Neural cell (in vitro differentiated cells): ENCODE data around the gene ANO5. TPM values are rescaled to one million over a fixed set of nuclear protein-coding genes. Genes with fewer than 3 reads are reported as not detected.

Experiments used
- H2AFZ ChIP-seq: fragments of 200-600, 300-800 bp; sonication (generic), shearing (Covaris generic); 2 replicates; pipeline ENCODE4 v1.6.0; 2014; ENCODE audit warnings: low read depth, mild to moderate bottlenecking, antibody characterized with exemption, low read length, moderate library complexity
- H3F3A ChIP-seq: fragments of 200-600 bp; shearing (Covaris generic); 2 replicates; pipeline ENCODE4 v1.6.1; 2016; ENCODE audit warnings: mild to moderate bottlenecking, moderate library complexity, mixed read lengths, antibody characterized with exemption, low read length; ENCODE audit not compliant: insufficient read depth, poor library complexity, severe bottlenecking
- H3K27ac ChIP-seq: fragments of 200-600, 300-800 bp; sonication (generic), shearing (Covaris generic); 2 replicates; pipeline ENCODE4 v1.5.1; 2014; ENCODE audit warnings: mild to moderate bottlenecking, low read length, moderate library complexity
- H3K27me3 ChIP-seq: fragments of 300-800, 200-600 bp; sonication (generic), shearing (Covaris generic); 2 replicates; pipeline ENCODE4 v1.6.0; 2014; ENCODE audit warnings: mild to moderate bottlenecking, low read depth, low read length, moderate library complexity; ENCODE audit not compliant: insufficient read depth
- H3K36me3 ChIP-seq: fragments of 300-800, 200-600 bp; sonication (generic), shearing (Covaris generic); 2 replicates; pipeline ENCODE4 v1.5.1; 2014; ENCODE audit warnings: mild to moderate bottlenecking, antibody characterized with exemption, low read length, moderate library complexity; ENCODE audit not compliant: insufficient read depth
- H3K4me2 ChIP-seq: fragments of 300-800, 200-600 bp; sonication (generic), shearing (Covaris generic); 2 replicates; pipeline ENCODE4 v1.6.0; 2014; ENCODE audit warnings: mild to moderate bottlenecking, low read length
- H3K4me3 ChIP-seq: fragments of 300-800, 200-600 bp; sonication (generic), shearing (Covaris generic); 2 replicates; pipeline ENCODE4 v1.5.1; 2014; ENCODE audit warnings: mild to moderate bottlenecking, low read length, moderate library complexity
- H3K79me2 ChIP-seq: fragments of 200-600 bp; shearing (Covaris generic); replicated peaks from 2 replicates; pipeline ENCODE4 v1.6.0; 2014; ENCODE audit warnings: mild to moderate bottlenecking, low read length, moderate library complexity; ENCODE audit not compliant: insufficient read depth
- H3K9ac ChIP-seq: fragments of 300-800, 200-600 bp; sonication (generic), shearing (Covaris generic); 2 replicates; pipeline ENCODE4 v1.6.1; 2016; ENCODE audit warnings: mild to moderate bottlenecking, low read length, mixed read lengths
- H3K9me2 ChIP-seq: fragments of 200-600 bp; shearing (Covaris generic); 2 replicates; pipeline ENCODE4 v1.6.1; 2016; ENCODE audit warnings: mild to moderate bottlenecking, low read length, mixed read lengths; ENCODE audit not compliant: insufficient read depth
- H3K9me3 ChIP-seq: fragments of 200-600, 300-800 bp; sonication (generic), shearing (Covaris generic); 2 replicates; pipeline ENCODE4 v1.6.1; 2016; ENCODE audit warnings: mild to moderate bottlenecking, mixed run types, low read length, moderate library complexity, mixed read lengths
- H4K20me1 ChIP-seq: fragments of 200-600 bp; shearing (Covaris generic); 2 replicates; pipeline ENCODE4 v1.6.1; 2016; ENCODE audit warnings: mild to moderate bottlenecking, mixed run types; ENCODE audit not compliant: insufficient read depth
- EP300 ChIP-seq: fragments of 450-650 bp; conservative IDR thresholded peaks from 2 replicates; pipeline ENCODE4 v1.6.1; 2014; ENCODE audit warnings: antibody characterized with exemption, mild to moderate bottlenecking, moderate library complexity; ENCODE audit not compliant: poor library complexity, severe bottlenecking
- EZH2 ChIP-seq: fragments of 200-600, 300-800 bp; shearing (Covaris generic), sonication (generic); IDR thresholded peaks from 2 replicates; pipeline ENCODE4 v1.6.1; 2014; ENCODE audit warnings: antibody characterized with exemption, low read length, borderline replicate concordance, mild to moderate bottlenecking; ENCODE audit not compliant: insufficient read depth, poor library complexity, severe bottlenecking
- MXI1 ChIP-seq: fragments of 450-650 bp; conservative IDR thresholded peaks from 2 replicates; pipeline ENCODE4 v1.6.1; 2014; ENCODE audit warnings: antibody characterized with exemption, mild to moderate bottlenecking; ENCODE audit not compliant: poor library complexity, severe bottlenecking
- POLR2AphosphoS5 ChIP-seq: IDR thresholded peaks from 2 replicates; pipeline ENCODE4 v1.6.1; 2012
- RAD21 ChIP-seq: fragments of 450-650 bp; conservative IDR thresholded peaks from 2 replicates; pipeline ENCODE4 v1.6.1; 2014; ENCODE audit warnings: antibody characterized with exemption, mild to moderate bottlenecking, moderate library complexity
- SMC3 ChIP-seq: fragments of 450-650 bp; conservative IDR thresholded peaks from 2 replicates; pipeline ENCODE4 v1.6.1; 2014; ENCODE audit warnings: antibody characterized with exemption, mild to moderate bottlenecking, moderate library complexity; ENCODE audit not compliant: poor library complexity
- TAF1 ChIP-seq: IDR thresholded peaks from 2 replicates; pipeline ENCODE4 v1.6.1; 2012; ENCODE audit warnings: low read depth
- polyA plus RNA-seq: library from polyadenylated mRNA; depleted of rRNA; stranded (reverse); fragments of >200 nt; gene quantifications from 2 replicates; pipeline ENCODE4 v1.2.3, GENCODE V29; 2014
- TF ChIP-seq, protein P1 (sequence below): IDR thresholded peaks from 2 replicates; pipeline ENCODE4 v1.6.1; 2012; ENCODE audit warnings: borderline replicate concordance
- TF ChIP-seq, protein P2 (sequence below): fragments of 450-650 bp; IDR thresholded peaks from 2 replicates; pipeline ENCODE4 v1.5.1; 2014; ENCODE audit warnings: antibody characterized with exemption, mild to moderate bottlenecking, moderate library complexity; ENCODE audit not compliant: poor library complexity, severe bottlenecking

Gene ANO5
- polyA plus RNA-seq, 1 donor from 2014 or later = 3.6 TPM

DNA sequence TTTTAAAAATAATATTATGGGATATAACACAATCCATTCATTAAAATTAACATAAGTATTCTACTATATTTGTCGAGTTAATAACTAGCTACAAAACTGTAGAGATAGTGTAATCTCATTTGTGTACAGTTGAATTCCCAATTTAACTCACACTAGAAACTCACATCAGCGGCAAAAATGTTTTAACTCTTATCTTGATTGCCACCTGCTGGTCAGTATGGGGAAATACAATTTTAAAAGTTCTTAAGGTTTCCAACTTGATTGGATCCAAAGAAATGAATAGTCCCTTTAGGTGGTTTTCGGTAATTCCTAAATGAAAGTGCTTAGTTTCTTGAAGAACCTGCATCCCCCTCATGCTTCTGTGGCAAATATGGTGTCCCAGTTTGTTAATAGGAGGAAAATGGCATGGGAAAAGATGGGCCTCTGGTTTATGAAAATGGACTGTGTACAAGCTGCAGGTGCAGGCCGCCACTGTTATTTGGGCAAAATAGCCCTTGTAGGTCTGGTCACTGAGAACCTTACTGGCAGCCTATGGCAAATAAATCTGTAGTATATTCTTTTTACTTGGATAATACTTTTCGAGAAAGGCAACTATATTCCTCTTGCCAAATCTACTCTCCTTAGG, 111.6 kb downstream of the ANO5 start:
- no peak overlapping the region for H3K4me2 ChIP-seq
- H3F3A ChIP-seq = no peaks in the 10 kb centered on the region
- H3K27ac ChIP-seq = no peak overlapping the region
- TF ChIP-seq, protein P1, sequence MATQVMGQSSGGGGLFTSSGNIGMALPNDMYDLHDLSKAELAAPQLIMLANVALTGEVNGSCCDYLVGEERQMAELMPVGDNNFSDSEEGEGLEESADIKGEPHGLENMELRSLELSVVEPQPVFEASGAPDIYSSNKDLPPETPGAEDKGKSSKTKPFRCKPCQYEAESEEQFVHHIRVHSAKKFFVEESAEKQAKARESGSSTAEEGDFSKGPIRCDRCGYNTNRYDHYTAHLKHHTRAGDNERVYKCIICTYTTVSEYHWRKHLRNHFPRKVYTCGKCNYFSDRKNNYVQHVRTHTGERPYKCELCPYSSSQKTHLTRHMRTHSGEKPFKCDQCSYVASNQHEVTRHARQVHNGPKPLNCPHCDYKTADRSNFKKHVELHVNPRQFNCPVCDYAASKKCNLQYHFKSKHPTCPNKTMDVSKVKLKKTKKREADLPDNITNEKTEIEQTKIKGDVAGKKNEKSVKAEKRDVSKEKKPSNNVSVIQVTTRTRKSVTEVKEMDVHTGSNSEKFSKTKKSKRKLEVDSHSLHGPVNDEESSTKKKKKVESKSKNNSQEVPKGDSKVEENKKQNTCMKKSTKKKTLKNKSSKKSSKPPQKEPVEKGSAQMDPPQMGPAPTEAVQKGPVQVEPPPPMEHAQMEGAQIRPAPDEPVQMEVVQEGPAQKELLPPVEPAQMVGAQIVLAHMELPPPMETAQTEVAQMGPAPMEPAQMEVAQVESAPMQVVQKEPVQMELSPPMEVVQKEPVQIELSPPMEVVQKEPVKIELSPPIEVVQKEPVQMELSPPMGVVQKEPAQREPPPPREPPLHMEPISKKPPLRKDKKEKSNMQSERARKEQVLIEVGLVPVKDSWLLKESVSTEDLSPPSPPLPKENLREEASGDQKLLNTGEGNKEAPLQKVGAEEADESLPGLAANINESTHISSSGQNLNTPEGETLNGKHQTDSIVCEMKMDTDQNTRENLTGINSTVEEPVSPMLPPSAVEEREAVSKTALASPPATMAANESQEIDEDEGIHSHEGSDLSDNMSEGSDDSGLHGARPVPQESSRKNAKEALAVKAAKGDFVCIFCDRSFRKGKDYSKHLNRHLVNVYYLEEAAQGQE = no peak
- TF ChIP-seq EZH2 (no peak), EP300 (no peak), POLR2AphosphoS5 (no peak), TAF1 (no peak), MXI1 (no peak), SMC3 (peak; percentile 80), RAD21 (peak; percentile 73)
- TF ChIP-seq, protein P2, sequence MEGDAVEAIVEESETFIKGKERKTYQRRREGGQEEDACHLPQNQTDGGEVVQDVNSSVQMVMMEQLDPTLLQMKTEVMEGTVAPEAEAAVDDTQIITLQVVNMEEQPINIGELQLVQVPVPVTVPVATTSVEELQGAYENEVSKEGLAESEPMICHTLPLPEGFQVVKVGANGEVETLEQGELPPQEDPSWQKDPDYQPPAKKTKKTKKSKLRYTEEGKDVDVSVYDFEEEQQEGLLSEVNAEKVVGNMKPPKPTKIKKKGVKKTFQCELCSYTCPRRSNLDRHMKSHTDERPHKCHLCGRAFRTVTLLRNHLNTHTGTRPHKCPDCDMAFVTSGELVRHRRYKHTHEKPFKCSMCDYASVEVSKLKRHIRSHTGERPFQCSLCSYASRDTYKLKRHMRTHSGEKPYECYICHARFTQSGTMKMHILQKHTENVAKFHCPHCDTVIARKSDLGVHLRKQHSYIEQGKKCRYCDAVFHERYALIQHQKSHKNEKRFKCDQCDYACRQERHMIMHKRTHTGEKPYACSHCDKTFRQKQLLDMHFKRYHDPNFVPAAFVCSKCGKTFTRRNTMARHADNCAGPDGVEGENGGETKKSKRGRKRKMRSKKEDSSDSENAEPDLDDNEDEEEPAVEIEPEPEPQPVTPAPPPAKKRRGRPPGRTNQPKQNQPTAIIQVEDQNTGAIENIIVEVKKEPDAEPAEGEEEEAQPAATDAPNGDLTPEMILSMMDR = peak; percentile 74
- H3K4me3 ChIP-seq = no peak overlapping the region
- H3K9ac ChIP-seq = no peak overlapping the region
- H3K9me3 ChIP-seq = no peaks in the 10 kb centered on the region
- no peaks in the 10 kb centered on the region for H4K20me1 ChIP-seq
- no peak overlapping the region for H2AFZ ChIP-seq
- H3K9me2 ChIP-seq = no peaks in the 10 kb centered on the region
- H3K36me3 ChIP-seq = no peaks in the 10 kb centered on the region
- H3K79me2 ChIP-seq = no peaks in the 10 kb centered on the region
- no peaks in the 10 kb centered on the region for H3K27me3 ChIP-seq

DNA sequence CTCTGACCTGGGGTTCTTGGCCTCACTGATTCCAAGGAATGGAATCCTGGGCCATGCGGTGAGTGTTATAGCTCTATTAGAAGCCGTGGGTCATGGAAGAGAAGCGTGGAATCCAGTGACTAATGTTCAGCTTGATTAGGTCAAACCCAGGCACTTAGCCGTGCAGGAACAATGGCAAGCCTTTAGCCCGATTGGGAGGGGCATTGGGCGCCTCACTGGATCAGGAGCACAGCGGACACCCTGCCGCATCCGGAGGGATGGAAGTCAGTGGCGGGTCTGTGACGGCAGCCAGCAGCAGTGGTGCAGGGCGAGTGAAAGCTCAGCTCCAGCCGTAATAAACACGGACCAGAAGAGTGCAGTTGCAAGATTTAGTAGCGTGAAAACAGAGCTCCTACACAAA, 124.8 kb downstream of the ANO5 start:
- no peak overlapping the region for H3K9ac ChIP-seq
- H3F3A ChIP-seq = no peaks in the 10 kb centered on the region
- H3K36me3 ChIP-seq = no peaks in the 10 kb centered on the region
- no peak overlapping the region for H3K27ac ChIP-seq
- no peaks in the 10 kb centered on the region for H3K9me2 ChIP-seq
- no peak overlapping the region for H3K4me2 ChIP-seq
- no peak overlapping the region for H3K4me3 ChIP-seq
- H2AFZ ChIP-seq = no peak overlapping the region
- no peaks in the 10 kb centered on the region for H3K27me3 ChIP-seq
- H4K20me1 ChIP-seq = no peaks in the 10 kb centered on the region
- H3K9me3 ChIP-seq = no peaks in the 10 kb centered on the region
- H3K79me2 ChIP-seq = no peaks in the 10 kb centered on the region
- no peak for TF ChIP-seq SMC3
- TF ChIP-seq, protein P1 = no peak
- TF ChIP-seq, protein P2 = no peak
- TF ChIP-seq TAF1 = no peak
- no peak for TF ChIP-seq POLR2AphosphoS5
- TF ChIP-seq RAD21 = no peak
- TF ChIP-seq MXI1 = no peak
- no peak for TF ChIP-seq EP300
- TF ChIP-seq EZH2 = no peak
